ENCODE results near the gene TSPEAR. TPM values are rescaled to one million over a fixed set of nuclear protein-coding genes. Genes with fewer than 3 reads are reported as not detected.

TSPEAR gene
- total RNA-seq, 4 donors from 2014 or later = not detected

GRCh38 chr21:44606495-44606894, 104.9 kb downstream of the TSPEAR start:
- H3K4me3 ChIP-seq = no peak overlapping the region
- TF ChIP-seq EP300 (IDR thresholded peaks at IDR 0.05; ENCODE audit: low read depth) = no peak
- no peak for TF ChIP-seq POLR2A (IDR thresholded peaks at IDR 0.05)
- no peak for TF ChIP-seq POLR2AphosphoS5 (IDR thresholded peaks at IDR 0.05)
- no peak for DNase-seq
- H3K4me1 ChIP-seq = no peaks in the 10 kb centered on the region
- in situ Hi-C loops (cut with MboI; ENCODE audit: low pct_ligation_motif_present in 1 of 4, low pct_unique_long_range_greater_than_20kb in 1 of 4, low sequenced_read_pairs in 3 of 4) (no loop called here), intact Hi-C loops (cut with DNase I; ENCODE audit: low total_unique reads) (no loop called here)
- WGBS, 2 donors (ENCODE audit: low coverage in 1 of 2) = 65 to 75% methylated on average over 4 of the region's 4 CpGs
- H3K9me3 ChIP-seq = peaks cover 0 to 10% of the 10 kb centered on the region in 2 donors
- H3K27ac ChIP-seq = no peak overlapping the region
- H3K27me3 ChIP-seq = peaks cover 37% of the 10 kb centered on the region
- no peaks in the 10 kb centered on the region for H3K36me3 ChIP-seq

GRCh38 chr21:44603911-44604310, 107.5 kb downstream of the TSPEAR start:
- Histone ChIP-seq H3K27ac (no peak overlapping the region), H3K9me3 (no peaks in the 10 kb centered on the region), H3K27me3 (peaks cover 43% of the 10 kb centered on the region), H3K4me3 (no peak overlapping the region), H3K4me1 (no peaks in the 10 kb centered on the region), H3K36me3 (no peaks in the 10 kb centered on the region)
- in situ Hi-C loops (cut with MboI; ENCODE audit: low pct_ligation_motif_present in 1 of 4, low pct_unique_long_range_greater_than_20kb in 1 of 4, low sequenced_read_pairs in 3 of 4) (no loop called here), intact Hi-C loops (cut with DNase I; ENCODE audit: low total_unique reads) (no loop called here)
- TF ChIP-seq POLR2AphosphoS5 (IDR thresholded peaks at IDR 0.05) (no peak), EP300 (IDR thresholded peaks at IDR 0.05; ENCODE audit: low read depth) (no peak), CTCF (IDR thresholded peaks at IDR 0.05) (no peak), POLR2A (IDR thresholded peaks at IDR 0.05) (no peak)
- WGBS, 2 donors (ENCODE audit: low coverage in 1 of 2) = 77 to 82% methylated on average over 6 to 8 of the region's 8 CpGs
- no peak for DNase-seq

- H3K4me3 ChIP-seq = no peak overlapping the region
- no peaks in the 10 kb centered on the region for H3K36me3 ChIP-seq
- TF ChIP-seq CTCF (IDR thresholded peaks at IDR 0.05) = no peak
- H3K4me1 ChIP-seq = no peaks in the 10 kb centered on the region
- H3K27ac ChIP-seq = no peak overlapping the region
- intact Hi-C loops (cut with DNase I; ENCODE audit: low total_unique reads) = no loop called here
- H3K27me3 ChIP-seq = peaks cover 46% of the 10 kb centered on the region
- 49% methylated on average over 17 of the region's 17 CpGs; no CpG with 5 or more reads in 1 of the 2 donors for WGBS, 2 donors (ENCODE audit: low coverage in 1 of 2)
- no peak for DNase-seq
- in situ Hi-C loops (cut with MboI; ENCODE audit: low pct_ligation_motif_present in 1 of 4, low pct_unique_long_range_greater_than_20kb in 1 of 4, low sequenced_read_pairs in 3 of 4) = no loop called here
- peaks cover 0 to 5% of the 10 kb centered on the region in 2 donors for H3K9me3 ChIP-seq
Observed at GRCh38 chr21:44603109-44603875, 108.1 kb downstream of the TSPEAR start.

GRCh38 chr21:44602463-44602850, 108.9 kb downstream of the TSPEAR start:
- 68% methylated on average over 20 of the region's 21 CpGs; no CpG with 5 or more reads in 1 of the 2 donors for WGBS, 2 donors (ENCODE audit: low coverage in 1 of 2)
- in situ Hi-C loops (cut with MboI; ENCODE audit: low pct_ligation_motif_present in 1 of 4, low pct_unique_long_range_greater_than_20kb in 1 of 4, low sequenced_read_pairs in 3 of 4) = no loop called here

More at GRCh38 chr21:44602463-44602850, 108.9 kb downstream of the TSPEAR start:
- no peaks in the 10 kb centered on the region for H3K36me3 ChIP-seq
- DNase-seq = no peak
- H3K27ac ChIP-seq = no peak overlapping the region
- no peak overlapping the region for H3K4me3 ChIP-seq
- TF ChIP-seq CTCF (IDR thresholded peaks at IDR 0.05) (no peak), POLR2A (IDR thresholded peaks at IDR 0.05) (no peak), POLR2AphosphoS5 (IDR thresholded peaks at IDR 0.05) (no peak)
- peaks cover 45% of the 10 kb centered on the region for H3K27me3 ChIP-seq
- intact Hi-C loops (cut with DNase I; ENCODE audit: low total_unique reads) = no loop called here
- peaks cover 0 to 5% of the 10 kb centered on the region in 2 donors for H3K9me3 ChIP-seq
- H3K4me1 ChIP-seq = no peaks in the 10 kb centered on the region
